Effector CD8-positive, alpha-beta T cell (primary cell): ENCODE data around the gene CNTN2.

ENCODE experiments used
- DNase-seq: peaks from one replicate; lab custom pipeline; 2025; lab: John Stamatoyannopoulos, UW

Gene CNTN2

DNA sequence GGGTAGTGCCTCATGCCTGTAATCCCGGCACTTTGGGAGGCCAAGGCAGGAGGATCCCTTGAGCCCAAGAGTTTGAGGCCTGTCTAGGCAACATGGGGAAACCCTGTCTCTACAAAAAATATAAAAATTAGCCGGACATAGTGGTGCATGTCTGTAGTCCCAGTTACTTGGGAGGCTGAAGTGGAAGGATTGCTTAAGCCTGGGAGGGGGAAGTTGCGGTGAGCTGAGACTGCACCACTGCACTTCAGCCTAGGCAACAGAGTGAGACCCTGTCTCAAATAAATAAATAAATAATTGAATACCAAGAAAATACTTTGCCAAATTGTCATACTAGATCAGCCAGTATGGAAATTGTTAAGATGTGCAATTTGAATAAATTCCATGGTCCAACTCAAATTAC, 84.6 kb downstream of the CNTN2 start:
- DNase-seq, result no peak
